Heart left ventricle (tissue), 16 donors: ENCODE measurements around the gene PLPPR1. TPM values are rescaled to one million over a fixed set of nuclear protein-coding genes. Genes with fewer than 3 reads are reported as not detected.
"Not testable (repeated sequence)": the region's sequence is repeated elsewhere in the genome, so short reads cannot be mapped to it uniquely, and the experiment has no call there.

Experiments
- ATAC-seq, 4 donors: fragments of 200-7000 bp; cut with Tn5 transposase; one replicate each; pipeline ENCODE4 v1.9.1; 2020 to 2022; ENCODE audit warnings: moderate library complexity in 4 of 4, mild to moderate bottlenecking in 3 of 4, moderate number of reproducible peaks in 1 of 4
- DNase-seq, 5 donors: peaks; one replicate each; pipeline ENCODE4 v3.0.0-alpha.2; 2020
- H3K27ac ChIP-seq, 12 donors: fragments of 200-600 bp; sonication (generic) in 4 of 12; one replicate each; pipeline versions ENCODE4 v1.5.0 to v1.8.0; 2016 to 2022; ENCODE audit warnings: mild to moderate bottlenecking in 2 of 12
- H3K27me3 ChIP-seq, 9 donors: fragments of 200-600 bp; sonication (generic) in 2 of 9; one replicate each; pipeline versions ENCODE4 v1.5.1 to v1.8.0; 2016 to 2022; ENCODE audit warnings: mild to moderate bottlenecking in 3 of 9
- H3K36me3 ChIP-seq, 9 donors: fragments of 200-600 bp; sonication (generic) in 2 of 9; one replicate each; pipeline versions ENCODE4 v1.5.0 to v1.8.0; 2018 to 2022; ENCODE audit warnings: mild to moderate bottlenecking in 2 of 9
- H3K4me1 ChIP-seq, 12 donors: fragments of 200-600 bp; sonication (generic) in 4 of 12; one replicate each; pipeline versions ENCODE4 v1.5.0 to v1.8.0; 2016 to 2022; ENCODE audit warnings: mild to moderate bottlenecking in 3 of 12
- H3K4me3 ChIP-seq, 12 donors: fragments of 200-600 bp; sonication (generic) in 4 of 12; one replicate each; pipeline versions ENCODE4 v1.5.0 to v1.8.0; 2017 to 2022; ENCODE audit warnings: mild to moderate bottlenecking in 9 of 12, moderate library complexity in 4 of 12
- H3K9me3 ChIP-seq, 12 donors: fragments of 200-600 bp; sonication (generic) in 4 of 12; one replicate each; pipeline versions ENCODE4 v1.5.0 to v1.8.0; 2016 to 2022; ENCODE audit warnings: mild to moderate bottlenecking in 1 of 12
- POLR2A ChIP-seq, 2 donors: fragments of 450-650 bp; IDR thresholded peaks; one replicate each; pipeline ENCODE4 v1.6.1; 2017; ENCODE audit warnings: antibody characterized with exemption in 2 of 2, mild to moderate bottlenecking in 2 of 2, moderate library complexity in 2 of 2
- WGBS, 4 donors: extraction: QIAGEN DNeasy Blood & Tissue Kit in 2 of 4; methylation state at CpG; one replicate each; pipeline versions ENCODE4 v1.1.5 to v1.1.7; 2013 to 2018; 5-methylcytosine and 5-hydroxymethylcytosine counted together
- intact Hi-C, 10 donors: fragments of 100-400 bp; cut with DNase I; formaldehyde crosslinking; loops; one replicate each; pipeline versions ENCODE4 v1.11.1 to v1.14.2; 2022
- polyA plus RNA-seq, 2 donors: library from polyadenylated mRNA; stranded (reverse); fragments of 200-250 nt; gene quantifications; one replicate each; pipeline ENCODE4 v1.2.3, GENCODE V29; 2013
- total RNA-seq, 9 donors: library from RNA; depleted of rRNA in 2 of 9; stranded (reverse); fragments of >200 nt in 2 of 9; fragmentation: NEBNext Ultra II Directional in 3 of 9; extraction: Animal tissue kit (Norgen Biotek cat#: 25700) in 3 of 9; gene quantifications; one replicate each; pipeline versions ENCODE4 v1.1.0 to v1.2.4, GENCODE V29; 2016 to 2023
- TF ChIP-seq, protein P1 (sequence below), 12 donors: fragments of 200-600 bp; sonication (generic) in 4 of 12; IDR thresholded peaks; one replicate each; pipeline versions ENCODE4 v1.5.0 to v1.8.0; 2018 to 2022; ENCODE audit warnings: antibody characterized with exemption in 12 of 12, mild to moderate bottlenecking in 5 of 12
- donor health status: ischemic (EF 13 %, LVEDD 7.1; RV severe dilation, severe dysfunction).
- donor health status: healthy with polysubstance abuse.
- donor health status: DM: no; HTN: yes; CAD: no.
- donor health status: DM: no; HTN: no; CAD: no.
- donor health status: ischemic (EF 25% LVEDD 6.9; RV normal size, moderate dysfunction).
- donor health status: ischemic (EF 25% LVEDD 5.7; RV mildly dilated, moderate dysfunction).
- donor health status: healthy.
- donor health status: DM: yes; HTN: yes; CAD: no.
- donor health status: ischemic (EF 35%, LVEDD 5.7; RV mildly dilated, moderate dysfunction).
- donor health status: nonischemic (EF 11% LVEDD 7.7; RV severe dilation, severe dysfunction).
- donor health status: DM: yes; HTN: yes; CAD: no.
- donor health status: PGD.
- donor health status: ischemic (EF 29% LVEDD 5.4; RV normal size, mild dysfunction).
- donor health status: nonischemic (EF 23%, LVEDD 6.1; RV moderate dilation, normal function).

Gene PLPPR1
- total and polyA plus RNA-seq, 11 donors = 0.33 TPM; not detected in 10

DNA sequence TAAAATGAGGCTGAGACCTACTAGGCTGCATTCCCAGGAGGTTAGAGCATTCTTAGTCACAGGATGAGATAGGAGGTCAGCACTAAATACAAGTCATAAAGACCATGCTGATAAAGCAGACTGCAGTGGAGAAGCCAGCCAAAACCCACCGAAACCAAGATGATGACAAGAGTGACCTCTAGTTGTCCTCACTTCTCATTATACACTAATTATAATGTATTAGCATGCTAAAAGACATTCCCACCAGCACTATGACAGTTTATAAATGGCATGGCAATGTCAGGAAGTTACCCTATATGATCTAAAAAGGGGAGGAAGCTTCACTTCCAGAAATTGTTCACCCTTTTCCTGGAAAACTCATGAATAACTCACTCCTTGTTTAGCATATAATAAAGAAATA, 88.6 kb downstream of the PLPPR1 start:
- H3K4me1 ChIP-seq = peaks cover 0 to 6% (median 0%) of the 10 kb centered on the region in 12 donors
- no peak overlapping the region for H3K4me3 ChIP-seq
- no peak overlapping the region for H3K27ac ChIP-seq
- TF ChIP-seq, protein P1, sequence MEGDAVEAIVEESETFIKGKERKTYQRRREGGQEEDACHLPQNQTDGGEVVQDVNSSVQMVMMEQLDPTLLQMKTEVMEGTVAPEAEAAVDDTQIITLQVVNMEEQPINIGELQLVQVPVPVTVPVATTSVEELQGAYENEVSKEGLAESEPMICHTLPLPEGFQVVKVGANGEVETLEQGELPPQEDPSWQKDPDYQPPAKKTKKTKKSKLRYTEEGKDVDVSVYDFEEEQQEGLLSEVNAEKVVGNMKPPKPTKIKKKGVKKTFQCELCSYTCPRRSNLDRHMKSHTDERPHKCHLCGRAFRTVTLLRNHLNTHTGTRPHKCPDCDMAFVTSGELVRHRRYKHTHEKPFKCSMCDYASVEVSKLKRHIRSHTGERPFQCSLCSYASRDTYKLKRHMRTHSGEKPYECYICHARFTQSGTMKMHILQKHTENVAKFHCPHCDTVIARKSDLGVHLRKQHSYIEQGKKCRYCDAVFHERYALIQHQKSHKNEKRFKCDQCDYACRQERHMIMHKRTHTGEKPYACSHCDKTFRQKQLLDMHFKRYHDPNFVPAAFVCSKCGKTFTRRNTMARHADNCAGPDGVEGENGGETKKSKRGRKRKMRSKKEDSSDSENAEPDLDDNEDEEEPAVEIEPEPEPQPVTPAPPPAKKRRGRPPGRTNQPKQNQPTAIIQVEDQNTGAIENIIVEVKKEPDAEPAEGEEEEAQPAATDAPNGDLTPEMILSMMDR (IDR thresholded peaks at IDR 0.05) = no peak
- no peak for TF ChIP-seq POLR2A (IDR thresholded peaks at IDR 0.05)
- WGBS, 4 donors = 0 to 7% (median 4%) methylated on average over 1 of the region's 1 CpG
- H3K9me3 ChIP-seq = no peaks in the 10 kb centered on the region
- intact Hi-C loops = loop anchor here in 6 of 10 donors (5.0 to 10.0 kb wide), 3 partner anchors 120 to 195 kb away; no protein-coding TSS in a partner anchor
- no peaks in the 10 kb centered on the region for H3K27me3 ChIP-seq
- H3K36me3 ChIP-seq = no peaks in the 10 kb centered on the region
- ATAC-seq = no peak
- DNase-seq = no peak

DNA sequence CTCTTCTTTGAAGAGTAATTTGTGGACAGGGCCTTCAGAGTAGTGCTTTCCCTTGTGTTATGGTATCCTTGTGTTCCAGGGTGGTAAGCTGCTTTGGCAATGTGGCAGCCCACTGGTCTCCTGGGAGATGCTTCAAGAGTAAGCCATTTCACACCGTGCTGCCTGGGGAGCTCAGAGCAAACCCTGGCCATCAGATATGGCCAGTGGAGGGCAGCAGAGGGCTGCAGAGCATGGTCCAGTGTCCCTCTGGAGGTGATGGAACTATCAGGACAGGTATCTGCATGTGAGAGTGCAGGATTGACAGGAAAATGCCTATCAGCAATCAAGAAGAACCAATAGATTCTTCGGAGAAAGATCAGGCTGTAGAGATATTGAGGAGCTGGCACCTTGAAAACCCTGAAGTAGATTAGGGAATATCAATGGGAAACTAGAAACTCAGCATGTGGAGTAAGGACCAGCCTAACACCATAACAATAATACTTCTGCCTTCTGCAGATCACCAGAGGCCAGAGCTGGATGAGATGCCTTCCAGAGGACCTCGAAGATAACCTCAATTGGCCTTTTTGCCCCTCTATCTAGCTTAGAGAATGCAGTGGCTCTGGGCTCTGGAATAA, 90.8 kb downstream of the PLPPR1 start:
- peak; percentile 17 to 57 (median 29) for DNase-seq
- Histone ChIP-seq H3K36me3 (no peaks in the 10 kb centered on the region), H3K27me3 (no peaks in the 10 kb centered on the region), H3K9me3 (peaks cover 0 to 16% (median 5%) of the 10 kb centered on the region in 12 donors), H3K27ac (no peak overlapping the region), H3K4me3 (no peak overlapping the region), H3K4me1 (peaks cover 0 to 6% (median 0%) of the 10 kb centered on the region in 12 donors)
- WGBS, 4 donors = 18 to 36% (median 25%) methylated on average over 3 of the region's 3 CpGs
- peak in 3 of 4 donors; percentile 69 to 86 (median 70) for ATAC-seq
- no peak for TF ChIP-seq POLR2A (IDR thresholded peaks at IDR 0.05)
- TF ChIP-seq, protein P1 (IDR thresholded peaks at IDR 0.05) = peak; percentile 52 to 78 (median 64)
- intact Hi-C loops = loop anchor here (1.0 to 10.0 kb wide), 6 partner anchors 115 to 193 kb away; no protein-coding TSS in a partner anchor

DNA sequence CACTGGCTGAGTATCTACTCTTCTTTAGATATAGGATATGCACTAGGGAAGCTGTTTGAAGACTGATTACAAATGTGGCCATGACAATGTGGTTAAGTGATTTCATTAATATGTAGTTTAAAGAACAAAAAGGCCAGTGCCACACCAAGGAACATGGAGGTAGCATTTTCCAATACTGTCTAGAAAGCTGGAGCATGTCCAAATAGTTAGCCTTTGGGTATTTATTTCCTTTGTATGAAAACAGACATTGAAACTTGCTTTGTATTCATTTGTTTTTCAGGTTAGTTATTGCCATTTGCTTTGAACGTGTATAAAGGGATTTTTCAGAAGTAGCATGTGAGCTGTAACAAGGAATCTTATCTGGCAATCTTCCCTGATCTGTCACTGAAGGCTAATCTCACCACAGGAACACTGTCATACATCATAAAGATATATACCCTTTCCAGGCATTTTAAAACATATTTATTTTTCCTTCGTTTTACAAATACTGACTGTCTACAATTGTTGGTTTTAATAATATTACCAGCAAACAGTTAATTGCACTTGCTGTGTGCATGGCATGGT, 93.4 kb downstream of the PLPPR1 start:
- Histone ChIP-seq H3K36me3 (no peaks in the 10 kb centered on the region), H3K9me3 (peaks cover 0 to 16% (median 5%) of the 10 kb centered on the region in 12 donors), H3K4me3 (no peak overlapping the region), H3K27me3 (no peaks in the 10 kb centered on the region), H3K27ac (no peak overlapping the region), H3K4me1 (peaks cover 0 to 6% (median 0%) of the 10 kb centered on the region in 12 donors)
- intact Hi-C loops = no loop called here
- no peak for TF ChIP-seq POLR2A (IDR thresholded peaks at IDR 0.05)
- TF ChIP-seq, protein P1 (IDR thresholded peaks at IDR 0.05) = no peak
- DNase-seq = no peak
- ATAC-seq = no peak
- 42 to 59% (median 48%) methylated on average over 2 of the region's 2 CpGs for WGBS, 4 donors

DNA sequence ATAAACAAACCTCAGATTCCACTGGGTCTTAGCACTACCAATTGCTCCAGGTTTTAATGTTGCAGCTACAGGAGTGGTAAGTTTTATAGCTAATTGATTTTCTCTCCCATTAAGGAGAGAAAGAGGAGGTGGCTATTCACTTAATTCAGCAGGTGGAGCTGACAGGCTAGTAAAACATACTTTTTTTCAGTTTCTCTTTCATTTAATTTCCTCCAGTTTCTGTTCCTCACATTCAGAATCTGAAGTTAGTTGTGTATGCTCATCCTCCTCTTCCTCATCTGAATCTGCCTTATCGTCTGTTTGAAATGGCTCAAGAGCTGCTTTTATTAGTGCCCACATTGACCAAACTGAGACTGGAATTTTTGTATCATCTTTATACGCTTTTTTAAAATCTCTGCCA, 98.0 kb downstream of the PLPPR1 start:
- H3K9me3 ChIP-seq = peaks cover 0 to 20% (median 6%) of the 10 kb centered on the region in 12 donors
- ATAC-seq = no peak
- peaks cover 0 to 4% (median 0%) of the 10 kb centered on the region in 9 donors for H3K27me3 ChIP-seq
- no peaks in the 10 kb centered on the region for H3K36me3 ChIP-seq
- no peak overlapping the region for H3K27ac ChIP-seq
- TF ChIP-seq POLR2A (IDR thresholded peaks at IDR 0.05) = no peak
- TF ChIP-seq, protein P1 (IDR thresholded peaks at IDR 0.05) = no peak
- WGBS, 4 donors = 40 to 70% (median 67%) methylated on average over 2 of the region's 2 CpGs
- intact Hi-C loops = no loop called here
- H3K4me3 ChIP-seq = no peak overlapping the region
- no peak for DNase-seq
- no peaks in the 10 kb centered on the region for H3K4me1 ChIP-seq

DNA sequence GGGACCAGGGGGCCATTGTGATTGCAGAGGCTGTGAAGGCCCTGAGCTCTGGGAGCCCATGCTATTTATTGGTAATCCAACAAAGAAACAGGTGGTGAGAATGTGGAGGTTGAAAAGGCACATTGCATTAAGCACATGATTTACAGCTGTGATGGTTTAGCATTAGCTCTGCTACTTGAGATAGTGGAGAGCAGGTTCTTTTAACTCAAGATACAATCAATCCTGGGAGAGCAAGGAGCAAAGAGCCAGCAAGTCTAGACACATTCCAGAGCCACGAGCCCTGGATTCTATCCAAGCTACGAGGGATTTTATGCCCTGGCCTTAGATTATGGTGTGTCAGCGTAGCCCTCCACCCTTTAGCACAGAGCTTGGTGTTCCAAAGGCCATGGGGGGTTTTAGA, 98.8 kb downstream of the PLPPR1 start:
- H3K4me1 ChIP-seq, H3K4me3 ChIP-seq, H3K36me3 ChIP-seq, ATAC-seq, DNase-seq, H3K27me3 ChIP-seq, H3K27ac ChIP-seq, intact Hi-C loops: not testable (repeated sequence)
- peaks cover 0 to 20% (median 6%) of the 10 kb centered on the region in 12 donors for H3K9me3 ChIP-seq
- WGBS, 4 donors = 44 to 68% (median 52%) methylated on average over 3 of the region's 3 CpGs
